Pancreas (tissue), 10 donors: Measurements from ENCODE around the gene IL17REL. TPM values are rescaled to one million over a fixed set of nuclear protein-coding genes. Genes with fewer than 3 reads are reported as not detected.

ENCODE experiments used
- ATAC-seq, 4 donors: fragments of 200-7000 bp; cut with Tn5 transposase; one replicate each; pipeline versions ENCODE4 v1.8.0 to v1.9.1; 2020; ENCODE audit warnings: mild to moderate bottlenecking in 4 of 4, moderate library complexity in 4 of 4
- DNase-seq, 6 donors: peaks; one replicate each; pipeline ENCODE4 v3.0.0-alpha.2; 2020
- FAIRE-seq: peaks from 2 replicates; lab custom pipeline; 2012; peaks lifted over from hg19 to GRCh38; lab: Jason Lieb, UNC
- H3K27ac ChIP-seq, 4 donors: fragments of 200-600 bp; sonication (generic); 1 replicate in 3 of 4; 2 replicates in 1 of 4; pipeline versions ENCODE4 v1.5.0 to v1.8.0; 2020
- H3K27me3 ChIP-seq, 4 donors: fragments of 200-600 bp; one replicate each; pipeline ENCODE4 v1.8.0; 2021
- H3K36me3 ChIP-seq, 3 donors: fragments of 200-600 bp; sonication (generic) in 1 of 3; one replicate each; pipeline versions ENCODE4 v1.5.0 to v1.8.0; 2020 to 2021
- H3K4me1 ChIP-seq, 3 donors: fragments of 200-600 bp; one replicate each; pipeline ENCODE4 v1.8.0; 2021
- H3K4me3 ChIP-seq, 4 donors: fragments of 200-600 bp; sonication (generic) in 2 of 4; one replicate each; pipeline versions ENCODE4 v1.5.0 to v1.8.0; 2020 to 2021
- H3K9me3 ChIP-seq, 4 donors: fragments of 200-600 bp; one replicate each; pipeline ENCODE4 v1.8.0; 2021
- WGBS, 2 donors: extraction: QIAGEN DNeasy Blood & Tissue Kit; methylation state at CpG; one replicate each; pipeline ENCODE4 v1.1.7; 2013; 5-methylcytosine and 5-hydroxymethylcytosine counted together
- intact Hi-C, 3 donors: fragments of 100-400 bp; cut with DNase I; formaldehyde crosslinking; loops; one replicate each; pipeline versions ENCODE4 v1.11.1 to v1.14.2; 2022
- polyA plus RNA-seq, 2 donors: library from polyadenylated mRNA; stranded (reverse); fragments of 200-250 nt; gene quantifications; one replicate each; pipeline ENCODE4 v1.2.3, GENCODE V29; 2013
- total RNA-seq, 6 donors: library from RNA; stranded (reverse); fragmentation: NEBNext Ultra II Directional in 4 of 6; extraction: Animal tissue kit (Norgen Biotek cat#: 25700) in 4 of 6; gene quantifications; one replicate each; pipeline versions ENCODE4 v1.2.1 to v1.2.4, GENCODE V29; 2021 to 2023
- TF ChIP-seq, protein P1 (sequence below), 4 donors: fragments of 200-600 bp; sonication (generic) in 3 of 4; IDR thresholded peaks; one replicate each; pipeline versions ENCODE4 v1.5.0 to v1.8.0; 2021; ENCODE audit warnings: antibody characterized with exemption in 4 of 4
- donor health status: healthy with polysubstance abuse.
- donor health status: DM: no; HTN: no; CAD: no; lungs with moderate emphysema.
- donor health status: DM: no; HTN: no; CAD: no.
- donor health status: control.
- donor health status: control.
- donor health status: Bipolar disorder and iron deficiency.
- donor health status: DM: yes; HTN: yes; CAD: no.
- donor health status: DM: no; HTN: no; CAD: no.
- donor health status: DM: no; HTN: no; CAD: no.
- donor health status: DM: yes; HTN: yes; CAD: no.

The IL17REL gene
- total and polyA plus RNA-seq, 8 donors: not detected

DNA sequence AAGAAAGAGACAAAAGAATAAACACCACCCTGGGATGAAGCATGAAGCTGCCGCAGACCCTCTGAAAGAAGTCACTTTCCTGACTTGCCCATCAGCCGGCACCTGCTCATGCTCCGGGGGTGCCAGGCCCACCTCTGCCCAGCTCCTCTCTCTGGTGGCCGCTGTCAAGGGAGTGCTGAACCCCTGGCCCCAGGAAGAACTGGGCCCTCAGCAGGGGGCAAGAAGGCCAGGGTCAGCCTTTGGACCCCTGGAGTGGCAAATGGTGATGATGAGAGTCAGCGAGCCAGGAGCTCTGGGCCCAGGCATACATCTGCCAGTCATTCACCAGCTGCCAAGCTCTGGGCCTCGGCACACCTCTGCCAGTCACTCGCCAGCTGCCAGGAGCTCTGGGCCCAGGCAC, 28.2 kb upstream of the IL17REL start:
- no peak overlapping the region for H3K4me3 ChIP-seq
- WGBS, 2 donors: 81 to 89% methylated on average over 7 of the region's 7 CpGs
- H3K27ac ChIP-seq: no peak overlapping the region
- DNase-seq (peak in 1 of 6 donors; percentile 26), FAIRE-seq (no peak), ATAC-seq (no peak)
- H3K9me3 ChIP-seq: no peaks in the 10 kb centered on the region
- H3K4me1 ChIP-seq: no peaks in the 10 kb centered on the region
- TF ChIP-seq, protein P1, sequence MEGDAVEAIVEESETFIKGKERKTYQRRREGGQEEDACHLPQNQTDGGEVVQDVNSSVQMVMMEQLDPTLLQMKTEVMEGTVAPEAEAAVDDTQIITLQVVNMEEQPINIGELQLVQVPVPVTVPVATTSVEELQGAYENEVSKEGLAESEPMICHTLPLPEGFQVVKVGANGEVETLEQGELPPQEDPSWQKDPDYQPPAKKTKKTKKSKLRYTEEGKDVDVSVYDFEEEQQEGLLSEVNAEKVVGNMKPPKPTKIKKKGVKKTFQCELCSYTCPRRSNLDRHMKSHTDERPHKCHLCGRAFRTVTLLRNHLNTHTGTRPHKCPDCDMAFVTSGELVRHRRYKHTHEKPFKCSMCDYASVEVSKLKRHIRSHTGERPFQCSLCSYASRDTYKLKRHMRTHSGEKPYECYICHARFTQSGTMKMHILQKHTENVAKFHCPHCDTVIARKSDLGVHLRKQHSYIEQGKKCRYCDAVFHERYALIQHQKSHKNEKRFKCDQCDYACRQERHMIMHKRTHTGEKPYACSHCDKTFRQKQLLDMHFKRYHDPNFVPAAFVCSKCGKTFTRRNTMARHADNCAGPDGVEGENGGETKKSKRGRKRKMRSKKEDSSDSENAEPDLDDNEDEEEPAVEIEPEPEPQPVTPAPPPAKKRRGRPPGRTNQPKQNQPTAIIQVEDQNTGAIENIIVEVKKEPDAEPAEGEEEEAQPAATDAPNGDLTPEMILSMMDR (IDR thresholded peaks at IDR 0.05): no peak
- H3K27me3 ChIP-seq: no peaks in the 10 kb centered on the region
- intact Hi-C loops: no loop called here
- H3K36me3 ChIP-seq: no peaks in the 10 kb centered on the region

GRCh38 chr22:50039669-50040443, 27.3 kb upstream of the IL17REL start:
- FAIRE-seq: no peak
- H3K9me3 ChIP-seq: no peaks in the 10 kb centered on the region

GRCh38 chr22:50035976-50036724, 23.6 kb upstream of the IL17REL start:
- 74 to 81% methylated on average over 23 of the region's 23 CpGs for WGBS, 2 donors
- TF ChIP-seq, protein P1 (IDR thresholded peaks at IDR 0.05): no peak
- peak in 1 of 6 donors; percentile 48 for DNase-seq
- intact Hi-C loops: loop anchor here in 2 of 3 donors (10.0 kb wide), 2 partner anchors 111 to 271 kb away; no protein-coding TSS in a partner anchor
- no peaks in the 10 kb centered on the region for H3K36me3 ChIP-seq
- H3K27me3 ChIP-seq: no peaks in the 10 kb centered on the region
- H3K9me3 ChIP-seq: no peaks in the 10 kb centered on the region
- H3K27ac ChIP-seq: no peak overlapping the region
- no peaks in the 10 kb centered on the region for H3K4me1 ChIP-seq
- no peak for FAIRE-seq
- no peak for ATAC-seq
- H3K4me3 ChIP-seq: no peak overlapping the region

More at GRCh38 chr22:50039669-50040443, 27.3 kb upstream of the IL17REL start:
- intact Hi-C loops: loop anchor here in 2 of 3 donors (10.0 kb wide), 2 partner anchors 115 to 275 kb away; no protein-coding TSS in a partner anchor
- WGBS, 2 donors: 85 to 92% methylated on average over 29 of the region's 29 CpGs
- TF ChIP-seq, protein P1 (IDR thresholded peaks at IDR 0.05): no peak
- Histone ChIP-seq H3K27me3 (no peaks in the 10 kb centered on the region), H3K4me1 (no peaks in the 10 kb centered on the region), H3K27ac (no peak overlapping the region), H3K4me3 (no peak overlapping the region), H3K36me3 (no peaks in the 10 kb centered on the region)
- DNase-seq (peak in 1 of 6 donors; percentile 28), ATAC-seq (no peak)

DNA sequence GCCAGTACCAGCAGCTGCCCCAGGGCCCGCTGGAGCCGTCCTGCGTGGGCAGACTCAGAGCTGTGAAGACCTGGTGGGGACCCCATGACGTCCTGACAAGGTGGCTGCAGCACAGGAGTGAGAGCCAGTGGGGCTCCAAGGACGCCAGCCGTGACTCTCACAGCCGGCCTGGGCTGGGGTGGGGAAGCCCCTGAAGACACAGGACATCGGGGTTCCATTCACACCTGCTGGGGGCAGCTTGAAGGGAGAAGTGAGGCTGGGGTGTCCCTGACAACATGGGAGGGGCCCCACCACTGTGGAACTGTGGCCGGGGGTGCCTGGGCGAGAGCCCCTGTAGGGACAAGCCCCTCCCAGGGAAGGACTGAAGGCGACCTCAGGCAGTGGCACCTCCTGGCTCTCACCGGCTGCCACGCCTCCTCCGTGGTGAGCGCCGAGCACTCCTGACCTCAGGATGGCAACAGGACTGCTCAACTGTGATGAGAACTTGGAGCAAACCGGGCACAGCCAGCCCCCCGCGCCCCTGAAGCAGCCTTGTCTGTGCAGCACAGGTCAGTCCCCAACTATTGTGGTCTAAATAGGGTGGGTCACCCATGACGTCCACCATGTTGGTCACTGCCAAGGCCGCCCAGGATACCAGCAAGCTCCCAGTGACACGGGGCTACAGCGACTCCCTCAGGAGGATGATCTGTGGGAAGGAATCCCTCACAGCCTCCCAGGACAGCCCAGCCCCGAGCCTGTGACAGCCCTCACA, 22.7 kb upstream of the IL17REL start:
- 54 to 69% methylated on average over 24 of the region's 24 CpGs for WGBS, 2 donors
- Histone ChIP-seq H3K27ac (no peak overlapping the region), H3K27me3 (no peaks in the 10 kb centered on the region), H3K36me3 (no peaks in the 10 kb centered on the region), H3K4me1 (no peaks in the 10 kb centered on the region), H3K4me3 (no peak overlapping the region), H3K9me3 (no peaks in the 10 kb centered on the region)
- TF ChIP-seq, protein P1 (IDR thresholded peaks at IDR 0.05): no peak
- ATAC-seq (no peak), DNase-seq (peak in 2 of 6 donors; percentile 44 to 56), FAIRE-seq (no peak)
- intact Hi-C loops: loop anchor here in 2 of 3 donors (10.0 kb wide), 2 partner anchors 111 to 271 kb away; no protein-coding TSS in a partner anchor
